HFF-Myc (cell line): Measurements from ENCODE around the gene TANC1.
"Not testable (repeated sequence)": the region's sequence is repeated elsewhere in the genome, so short reads cannot be mapped to it uniquely, and the experiment has no call there.

Experiments
- DNase-seq: peaks from one replicate; pipeline ENCODE4 v3.0.0-alpha.2; 2011; ENCODE audit warnings: low read depth; ENCODE audit errors: extremely low read depth
- H3K4me3 ChIP-seq: replicated peaks from 2 replicates; pipeline ENCODE4 v1.5.1; 2011; ENCODE audit warnings: low read depth, mild to moderate bottlenecking, control low read depth, low read length
- TF ChIP-seq, protein P1 (sequence below): IDR thresholded peaks from 2 replicates; pipeline ENCODE4 v1.5.1; 2012; ENCODE audit warnings: mild to moderate bottlenecking, low read depth, low read length, control low read depth; ENCODE audit errors: missing control alignments

The TANC1 gene

DNA sequence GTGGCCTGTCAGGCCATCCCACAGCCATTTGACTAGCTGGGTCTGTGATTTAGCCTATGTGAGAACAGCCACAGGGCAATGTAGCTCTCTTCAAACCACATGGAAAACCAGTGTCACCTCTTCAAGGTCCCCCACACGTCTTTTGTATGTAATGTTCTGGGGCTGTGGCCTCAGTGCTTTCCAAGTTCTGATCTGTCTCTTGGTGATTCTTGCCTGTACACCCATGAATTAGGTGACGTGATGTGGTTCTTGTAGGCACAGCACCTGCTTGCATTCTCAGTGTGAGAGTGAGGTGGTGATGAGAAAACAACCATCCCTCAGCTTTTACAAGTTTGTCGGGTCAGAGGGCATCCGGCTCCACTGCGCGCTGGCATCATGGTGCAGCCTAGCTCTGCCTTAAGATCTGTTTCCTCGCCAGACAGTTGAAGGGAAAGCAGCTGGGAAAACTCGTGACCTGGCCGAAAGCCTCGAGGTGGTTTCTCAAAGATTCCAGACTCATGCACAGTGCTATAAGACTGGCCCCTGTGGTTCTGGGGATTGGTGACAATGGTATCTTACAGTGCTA, 125.8 kb downstream of the TANC1 start:
- DNase-seq: peak; percentile 82
- TF ChIP-seq, protein P1, sequence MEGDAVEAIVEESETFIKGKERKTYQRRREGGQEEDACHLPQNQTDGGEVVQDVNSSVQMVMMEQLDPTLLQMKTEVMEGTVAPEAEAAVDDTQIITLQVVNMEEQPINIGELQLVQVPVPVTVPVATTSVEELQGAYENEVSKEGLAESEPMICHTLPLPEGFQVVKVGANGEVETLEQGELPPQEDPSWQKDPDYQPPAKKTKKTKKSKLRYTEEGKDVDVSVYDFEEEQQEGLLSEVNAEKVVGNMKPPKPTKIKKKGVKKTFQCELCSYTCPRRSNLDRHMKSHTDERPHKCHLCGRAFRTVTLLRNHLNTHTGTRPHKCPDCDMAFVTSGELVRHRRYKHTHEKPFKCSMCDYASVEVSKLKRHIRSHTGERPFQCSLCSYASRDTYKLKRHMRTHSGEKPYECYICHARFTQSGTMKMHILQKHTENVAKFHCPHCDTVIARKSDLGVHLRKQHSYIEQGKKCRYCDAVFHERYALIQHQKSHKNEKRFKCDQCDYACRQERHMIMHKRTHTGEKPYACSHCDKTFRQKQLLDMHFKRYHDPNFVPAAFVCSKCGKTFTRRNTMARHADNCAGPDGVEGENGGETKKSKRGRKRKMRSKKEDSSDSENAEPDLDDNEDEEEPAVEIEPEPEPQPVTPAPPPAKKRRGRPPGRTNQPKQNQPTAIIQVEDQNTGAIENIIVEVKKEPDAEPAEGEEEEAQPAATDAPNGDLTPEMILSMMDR: no peak
- H3K4me3 ChIP-seq: no peak overlapping the region

DNA sequence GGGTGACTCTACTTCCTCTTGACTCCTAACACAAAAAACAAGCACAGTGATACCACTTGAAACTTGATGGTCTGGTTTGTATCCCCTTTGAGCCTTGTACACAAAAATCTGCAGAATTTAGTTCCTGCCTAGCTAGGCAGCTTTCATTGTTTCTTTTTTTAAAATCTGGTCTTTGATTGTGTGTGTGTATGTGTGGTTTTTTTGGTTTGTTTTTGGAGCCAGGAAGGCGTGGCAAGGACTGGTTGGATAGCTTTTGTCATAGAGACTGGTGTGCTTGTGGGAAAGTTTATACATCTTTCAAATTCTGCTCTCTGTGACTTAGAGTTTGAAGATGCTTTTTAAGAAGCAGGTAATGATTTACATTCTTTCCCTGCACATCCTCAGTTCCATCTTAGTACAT, 127.4 kb downstream of the TANC1 start:
- H3K4me3 ChIP-seq: no peak overlapping the region
- TF ChIP-seq, protein P1: no peak
- DNase-seq: no peak

DNA sequence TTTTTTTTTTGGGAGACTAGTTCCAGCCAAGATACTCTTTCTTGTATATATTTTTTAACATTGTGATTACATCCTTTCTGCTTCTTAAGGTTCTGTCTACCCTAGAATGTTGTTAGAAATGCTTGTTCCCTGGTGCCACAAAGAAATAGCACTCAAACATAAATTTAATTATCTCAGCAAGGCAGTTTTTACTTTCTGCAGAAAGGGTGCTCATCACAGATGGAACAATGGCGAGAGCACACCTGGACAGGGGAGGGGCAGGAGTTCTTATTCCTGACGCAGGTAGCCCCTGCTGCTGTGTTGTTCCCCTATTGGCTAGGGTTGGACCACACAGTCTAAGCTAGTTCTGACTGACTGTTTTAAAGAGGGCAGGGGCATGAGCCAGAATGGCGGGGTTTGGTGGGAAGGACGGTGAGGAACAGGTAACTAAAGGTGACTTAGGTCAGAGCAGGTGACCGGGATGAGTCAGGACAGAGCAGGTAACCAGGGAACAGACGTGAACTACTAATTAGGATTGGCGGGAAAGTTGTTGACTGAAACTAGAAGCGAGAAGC, 127.9 kb downstream of the TANC1 start:
- H3K4me3 ChIP-seq, DNase-seq: not testable (repeated sequence)

DNA sequence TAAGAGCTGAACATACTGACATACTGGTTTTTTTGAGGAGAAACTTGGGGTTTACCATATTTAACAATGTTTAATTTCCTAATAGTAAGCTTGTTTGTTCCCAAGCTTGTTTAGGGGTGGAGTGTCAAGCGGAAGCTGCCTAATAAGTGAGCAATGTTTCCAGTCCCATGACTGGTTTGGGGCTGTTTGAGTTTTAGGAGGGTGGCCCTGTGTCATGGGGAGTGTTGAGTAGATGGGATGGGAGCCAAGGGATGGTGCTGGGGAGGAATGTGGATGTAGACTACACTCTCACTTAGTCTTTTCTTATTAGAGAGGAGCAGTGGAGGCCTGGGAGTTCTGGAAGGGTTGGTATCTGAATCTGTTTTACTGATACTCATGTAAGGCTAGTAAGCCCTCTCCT, 128.5 kb downstream of the TANC1 start:
- H3K4me3 ChIP-seq: no peak overlapping the region
- TF ChIP-seq, protein P1: no peak
- DNase-seq: no peak

DNA sequence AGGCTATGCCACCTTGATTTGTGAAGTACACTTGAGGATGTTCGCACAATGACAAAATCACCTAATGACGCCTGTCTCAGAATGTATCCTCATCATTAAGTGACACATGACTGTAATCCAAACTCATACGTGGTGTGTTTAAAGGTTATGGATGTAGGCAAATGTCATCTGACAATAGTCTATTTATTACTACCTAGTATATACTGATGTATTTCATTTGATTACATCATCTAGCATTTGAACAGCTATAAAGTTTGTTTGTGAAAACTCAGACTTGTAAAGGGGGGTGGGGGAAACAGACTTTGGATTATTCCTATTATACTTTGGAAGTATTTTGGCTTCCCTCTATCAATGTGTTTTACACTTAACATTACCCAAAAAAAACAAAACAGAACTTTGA, 129.9 kb downstream of the TANC1 start:
- TF ChIP-seq, protein P1: no peak
- no peak overlapping the region for H3K4me3 ChIP-seq
- no peak for DNase-seq

DNA sequence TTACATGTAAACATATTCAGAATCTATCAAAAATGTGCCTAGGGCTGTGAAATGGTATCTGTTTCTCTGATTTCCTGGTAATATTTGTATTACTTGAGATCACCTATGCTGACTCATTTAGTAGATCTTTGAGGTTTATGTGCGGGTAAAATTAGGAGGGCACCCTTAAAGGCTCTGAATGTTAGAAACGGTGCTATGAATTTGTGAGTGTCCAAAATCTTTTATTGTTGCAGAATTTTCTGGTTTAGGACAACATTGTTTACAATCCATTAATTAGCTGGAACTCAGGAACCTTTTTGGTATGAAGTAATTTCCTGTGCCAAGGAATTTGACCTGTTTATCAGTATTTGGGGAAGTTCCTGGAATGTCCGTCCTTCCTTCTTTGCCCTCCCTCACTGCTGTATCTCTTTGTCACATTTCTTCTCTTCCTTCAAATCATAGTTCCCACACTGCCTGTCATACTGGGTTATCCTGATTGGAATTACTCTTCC, 130.5 kb downstream of the TANC1 start:
- H3K4me3 ChIP-seq: no peak overlapping the region
- TF ChIP-seq, protein P1: no peak
- no peak for DNase-seq

DNA sequence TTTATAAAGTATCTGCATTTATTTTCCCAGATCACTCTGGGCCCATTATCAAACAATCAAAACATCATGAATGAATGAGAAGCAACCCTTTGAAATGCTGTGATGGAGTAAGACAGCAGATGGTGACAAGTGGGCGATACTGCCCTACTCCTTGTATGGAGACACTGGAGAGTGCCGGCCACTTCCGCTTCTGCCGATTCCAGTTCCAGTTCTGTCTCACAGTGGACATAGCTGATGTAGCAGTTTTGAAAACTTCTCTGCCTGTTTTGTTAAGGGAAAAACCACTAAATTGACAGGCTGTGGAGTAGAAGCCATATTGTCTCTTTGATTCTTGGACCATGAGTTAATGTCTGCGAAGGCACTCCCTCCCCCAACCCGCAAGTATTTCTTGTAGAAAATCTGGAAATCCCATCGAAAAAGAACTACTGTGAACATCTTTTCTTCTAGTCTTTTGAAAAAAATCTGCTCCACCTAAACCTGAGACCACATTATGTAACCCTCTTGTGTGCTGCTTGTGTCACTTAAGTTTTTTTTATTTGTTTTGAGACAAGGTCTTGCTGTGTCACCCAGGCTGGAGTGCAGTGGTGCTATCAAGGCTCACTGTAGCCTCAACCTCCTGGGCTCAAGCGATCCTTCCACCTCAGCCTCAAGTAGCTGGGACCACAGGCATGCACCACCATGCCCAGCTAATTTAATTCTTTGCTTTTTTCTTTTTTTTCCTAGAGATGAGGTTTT, 133.5 kb downstream of the TANC1 start:
- no peak for DNase-seq
- TF ChIP-seq, protein P1: no peak
- no peak overlapping the region for H3K4me3 ChIP-seq
